Activated naive CD4-positive, alpha-beta T cell treated with anti-CD3 and anti-CD28 coated beads, Interleukin-2, amount 10 ng/mL, durations not matched to agents 7 days and 5 days (primary cell): ENCODE measurements around the gene CCDC80.

Experiments
- CTCF ChIA-PET: fragments of 350-600 bp; sonication (Branson Sonifier 250); formaldehyde crosslinking; loops from one replicate; lab custom pipeline; 2021; ENCODE audit warnings: antibody characterized with exemption; lab: Charles Lee
- DNase-seq: peaks from one replicate; pipeline ENCODE4 v3.0.0-alpha.2; 2020
- H3K27ac Mint-ChIP-seq: one replicate; pipeline ENCODE4 v1.8.0; 2021; ENCODE audit warnings: mild to moderate bottlenecking, moderate library complexity, mixed read lengths
- H3K27me3 Mint-ChIP-seq: one replicate; pipeline ENCODE4 v1.8.0; 2021; ENCODE audit warnings: mild to moderate bottlenecking, mixed read lengths
- H3K36me3 Mint-ChIP-seq: one replicate; pipeline ENCODE4 v1.8.0; 2021; ENCODE audit warnings: mixed read lengths
- H3K4me1 Mint-ChIP-seq: one replicate; pipeline ENCODE4 v1.8.0; 2021; ENCODE audit warnings: mixed read lengths
- H3K4me3 Mint-ChIP-seq: one replicate; pipeline ENCODE4 v1.8.0; 2021; ENCODE audit warnings: mild to moderate bottlenecking, moderate library complexity, mixed read lengths
- H3K9me3 Mint-ChIP-seq: one replicate; pipeline ENCODE4 v1.8.0; 2021; ENCODE audit warnings: mixed read lengths

Gene CCDC80

GRCh38 chr3:112634786-112635541 lies 6.0 kb downstream of the CCDC80 start:
- H3K27me3 Mint-ChIP-seq, result peaks cover 3% of the 10 kb centered on the region
- H3K4me3 Mint-ChIP-seq, result no peak overlapping the region
- no peak overlapping the region for H3K27ac Mint-ChIP-seq
- no peaks in the 10 kb centered on the region for H3K9me3 Mint-ChIP-seq
- CTCF ChIA-PET, result interaction anchor here (0.9 to 1.9 kb wide), 4 partner anchors 8 to 341 kb away, joined by 3 to 9 read pairs (median 6); partner anchors contain the start of gene SLC9C1
- no peaks in the 10 kb centered on the region for H3K36me3 Mint-ChIP-seq
- DNase-seq, result no peak
- peaks cover 10% of the 10 kb centered on the region for H3K4me1 Mint-ChIP-seq

- no peaks in the 10 kb centered on the region for H3K36me3 Mint-ChIP-seq
- peaks cover 10% of the 10 kb centered on the region for H3K4me1 Mint-ChIP-seq
- CTCF ChIA-PET, result interaction anchor here (1.7 to 1.9 kb wide), 2 partner anchors 10 to 51 kb away, joined by 8 to 9 read pairs; no protein-coding TSS in a partner anchor
- H3K27me3 Mint-ChIP-seq, result peaks cover 7% of the 10 kb centered on the region
- no peak overlapping the region for H3K4me3 Mint-ChIP-seq
- no peak for DNase-seq
- H3K9me3 Mint-ChIP-seq, result no peaks in the 10 kb centered on the region
- no peak overlapping the region for H3K27ac Mint-ChIP-seq
These were observed 7.2 kb downstream of the CCDC80 start for GRCh38 chr3:112633757-112634156.

GRCh38 chr3:112633191-112633590 lies 7.8 kb downstream of the CCDC80 start:
- no peak overlapping the region for H3K27ac Mint-ChIP-seq
- peaks cover 10% of the 10 kb centered on the region for H3K4me1 Mint-ChIP-seq
- CTCF ChIA-PET, result interaction anchor here (1.2 kb wide), 1 partner anchor 71 kb away, joined by 3 read pairs; the partner anchor contains the start of genes ATG3 and SLC35A5
- no peak for DNase-seq
- no peaks in the 10 kb centered on the region for H3K9me3 Mint-ChIP-seq
- no peaks in the 10 kb centered on the region for H3K36me3 Mint-ChIP-seq
- no peak overlapping the region for H3K4me3 Mint-ChIP-seq
- H3K27me3 Mint-ChIP-seq, result peaks cover 7% of the 10 kb centered on the region

GRCh38 chr3:112632596-112632995 lies 8.3 kb downstream of the CCDC80 start:
- H3K27ac Mint-ChIP-seq, result no peak overlapping the region
- CTCF ChIA-PET, result interaction anchor here (1.1 to 1.2 kb wide), 2 partner anchors 71 to 102 kb away, joined by 3 read pairs; partner anchors contain the start of genes ATG3 and SLC35A5

GRCh38 chr3:112631257-112631656 lies 9.7 kb downstream of the CCDC80 start:
- Mint-ChIP-seq H3K4me1 (peaks cover 10% of the 10 kb centered on the region), H3K9me3 (no peaks in the 10 kb centered on the region), H3K27me3 (peaks cover 7% of the 10 kb centered on the region), H3K4me3 (no peak overlapping the region), H3K36me3 (no peaks in the 10 kb centered on the region), H3K27ac (no peak overlapping the region)
- CTCF ChIA-PET, result interaction anchor here (0.9 to 1.3 kb wide), 4 partner anchors 12 to 80 kb away, joined by 3 to 4 read pairs (median 3); no protein-coding TSS in a partner anchor
- DNase-seq, result no peak

More at GRCh38 chr3:112632596-112632995, 8.3 kb downstream of the CCDC80 start:
- peaks cover 7% of the 10 kb centered on the region for H3K27me3 Mint-ChIP-seq
- H3K4me1 Mint-ChIP-seq, result peaks cover 10% of the 10 kb centered on the region
- H3K36me3 Mint-ChIP-seq, result no peaks in the 10 kb centered on the region
- DNase-seq, result no peak
- H3K4me3 Mint-ChIP-seq, result no peak overlapping the region
- H3K9me3 Mint-ChIP-seq, result no peaks in the 10 kb centered on the region

- Mint-ChIP-seq H3K36me3 (no peaks in the 10 kb centered on the region), H3K27me3 (peaks cover 11% of the 10 kb centered on the region), H3K27ac (no peak overlapping the region), H3K4me3 (no peak overlapping the region), H3K9me3 (no peaks in the 10 kb centered on the region), H3K4me1 (no peaks in the 10 kb centered on the region)
- CTCF ChIA-PET, result no interaction called here
- DNase-seq, result no peak
These were observed 11.5 kb downstream of the CCDC80 start for GRCh38 chr3:112629425-112629824.

GRCh38 chr3:112627919-112628466 lies 12.9 kb downstream of the CCDC80 start:
- Mint-ChIP-seq H3K4me3 (no peak overlapping the region), H3K36me3 (no peaks in the 10 kb centered on the region), H3K4me1 (no peaks in the 10 kb centered on the region), H3K27ac (no peak overlapping the region), H3K27me3 (peaks cover 11% of the 10 kb centered on the region), H3K9me3 (no peaks in the 10 kb centered on the region)
- DNase-seq, result no peak
- CTCF ChIA-PET, result no interaction called here

GRCh38 chr3:112627419-112627818 lies 13.5 kb downstream of the CCDC80 start:
- Mint-ChIP-seq H3K27me3 (peaks cover 8% of the 10 kb centered on the region), H3K4me1 (no peaks in the 10 kb centered on the region), H3K36me3 (no peaks in the 10 kb centered on the region), H3K9me3 (no peaks in the 10 kb centered on the region), H3K4me3 (no peak overlapping the region), H3K27ac (no peak overlapping the region)
- no peak for DNase-seq
- CTCF ChIA-PET, result no interaction called here

- no peaks in the 10 kb centered on the region for H3K4me1 Mint-ChIP-seq
- peaks cover 8% of the 10 kb centered on the region for H3K27me3 Mint-ChIP-seq
- no peak overlapping the region for H3K4me3 Mint-ChIP-seq
- no peak for DNase-seq
- no peaks in the 10 kb centered on the region for H3K9me3 Mint-ChIP-seq
- no peaks in the 10 kb centered on the region for H3K36me3 Mint-ChIP-seq
- no peak overlapping the region for H3K27ac Mint-ChIP-seq
- CTCF ChIA-PET, result interaction anchor here (1.2 kb wide), 1 partner anchor 29 kb away, joined by 3 read pairs; no protein-coding TSS in a partner anchor
These were observed 17.2 kb downstream of the CCDC80 start for GRCh38 chr3:112623717-112624116.

GRCh38 chr3:112623213-112623612 lies 17.7 kb downstream of the CCDC80 start:
- no peak for DNase-seq
- H3K4me3 Mint-ChIP-seq, result no peak overlapping the region
- no peak overlapping the region for H3K27ac Mint-ChIP-seq
- no peaks in the 10 kb centered on the region for H3K36me3 Mint-ChIP-seq
- H3K9me3 Mint-ChIP-seq, result no peaks in the 10 kb centered on the region
- H3K4me1 Mint-ChIP-seq, result no peaks in the 10 kb centered on the region
- peaks cover 8% of the 10 kb centered on the region for H3K27me3 Mint-ChIP-seq
- CTCF ChIA-PET, result interaction anchor here (1.2 kb wide), 1 partner anchor 29 kb away, joined by 3 read pairs; no protein-coding TSS in a partner anchor

- Mint-ChIP-seq H3K27me3 (peaks cover 4% of the 10 kb centered on the region), H3K9me3 (no peaks in the 10 kb centered on the region), H3K27ac (no peak overlapping the region), H3K4me1 (no peaks in the 10 kb centered on the region), H3K36me3 (no peaks in the 10 kb centered on the region), H3K4me3 (no peak overlapping the region)
- CTCF ChIA-PET, result interaction anchor here (0.7 kb wide), 1 partner anchor 1235 kb away, joined by 3 read pairs; no protein-coding TSS in a partner anchor
- DNase-seq, result no peak
These were observed 21.6 kb downstream of the CCDC80 start for GRCh38 chr3:112619295-112619694.

- no peak overlapping the region for H3K4me3 Mint-ChIP-seq
- no peaks in the 10 kb centered on the region for H3K36me3 Mint-ChIP-seq
- no peaks in the 10 kb centered on the region for H3K4me1 Mint-ChIP-seq
- CTCF ChIA-PET, result interaction anchor here (1.0 kb wide), 1 partner anchor 12 kb away, joined by 3 read pairs; no protein-coding TSS in a partner anchor
- H3K27ac Mint-ChIP-seq, result no peak overlapping the region
- H3K27me3 Mint-ChIP-seq, result peaks cover 4% of the 10 kb centered on the region
- DNase-seq, result no peak
- H3K9me3 Mint-ChIP-seq, result no peaks in the 10 kb centered on the region
These were observed 23.7 kb downstream of the CCDC80 start for GRCh38 chr3:112617285-112617684.

- CTCF ChIA-PET, result interaction anchor here (1.0 kb wide), 2 partner anchors 26 to 34 kb away, joined by 3 read pairs; no protein-coding TSS in a partner anchor
- H3K36me3 Mint-ChIP-seq, result no peaks in the 10 kb centered on the region
- H3K27me3 Mint-ChIP-seq, result peaks cover 3% of the 10 kb centered on the region
- DNase-seq, result no peak
- H3K4me3 Mint-ChIP-seq, result no peak overlapping the region
- H3K27ac Mint-ChIP-seq, result no peak overlapping the region
- no peaks in the 10 kb centered on the region for H3K4me1 Mint-ChIP-seq
- H3K9me3 Mint-ChIP-seq, result no peaks in the 10 kb centered on the region
These were observed 24.8 kb downstream of the CCDC80 start for GRCh38 chr3:112615989-112616731.
